K562 (cell line): ENCODE measurements around the gene SIRT7. TPM values are rescaled to one million over a fixed set of nuclear protein-coding genes. Genes with fewer than 3 reads are reported as not detected.

Experiments used
- ATAC-seq: fragments of 200-7000 bp; cut with Tn5 transposase; 3 replicates; pipeline ENCODE4 v1.9.1; 2020; ENCODE audit warnings: moderate library complexity
- BruUV-seq: library from RNA; stranded (reverse); fragments of 400-500 nt; replicated peaks from 2 replicates; lab custom pipeline; 2021; lab: Mats Ljungman, UMichigan
- CTCF ChIA-PET: fragments of 300-600 bp; formaldehyde crosslinking; extraction: SDS; loops from one replicate; lab custom pipeline; 2021; ENCODE audit warnings: low intra/inter-chr PET ratio; lab: Yijun Ruan, JAX
- POLR2A ChIA-PET: fragments of 300-600, 350-650 bp; sonication (Branson Sonifier 250); formaldehyde crosslinking; extraction: SDS; loops from one replicate; lab custom pipeline; 2021; ENCODE audit warnings: antibody characterized with exemption, inconsistent platforms; lab: Yijun Ruan, JAX
- DNase-seq, 4 experiments: peaks; one replicate each; pipeline versions ENCODE4 v3.0.0 to v3.0.0-alpha.2; 2011 to 2018; ENCODE audit warnings: low spot score in 3 of 4, mixed read lengths in 3 of 4; ENCODE audit errors: extremely low read depth in 1 of 4
- FAIRE-seq: peaks from 2 replicates; lab custom pipeline; 2011; peaks lifted over from hg19 to GRCh38; lab: Jason Lieb, UNC
- H2AFZ ChIP-seq: 2 replicates; pipeline ENCODE4 v1.6.0; 2011; ENCODE audit warnings: low read depth, low read length, control low read depth, inconsistent platforms
- H3K27ac ChIP-seq: fragments of 200-600 bp; 3 replicates; pipeline ENCODE4 v1.8.0; 2011; ENCODE audit warnings: low read depth, mild to moderate bottlenecking, control low read depth, inconsistent platforms, low read length, moderate library complexity, mixed read lengths; ENCODE audit errors: extremely low read depth
- H3K27me3 ChIP-seq, 2 experiments: fragments of 300-600 bp in 1 of 2; 2 replicates in 1 of 2; 3 replicates in 1 of 2; pipeline versions ENCODE4 v1.6.0 to v1.8.0; 2011; ENCODE audit warnings: inconsistent platforms in 2 of 2, low read length in 2 of 2, mild to moderate bottlenecking in 1 of 2, mixed read lengths in 1 of 2, moderate library complexity in 1 of 2; ENCODE audit not compliant: control insufficient read depth in 2 of 2, insufficient read depth in 2 of 2
- H3K36me3 ChIP-seq: fragments of 300-600 bp; 3 replicates; pipeline ENCODE4 v1.8.0; 2011; ENCODE audit warnings: mild to moderate bottlenecking, low read length, inconsistent platforms; ENCODE audit not compliant: control insufficient read depth, insufficient read depth
- H3K4me1 ChIP-seq, 2 experiments: fragments of 200-600 bp in 1 of 2; replicated peaks in 1 of 2; 2 replicates in 1 of 2; 3 replicates in 1 of 2; pipeline versions ENCODE4 v1.5.1 to v1.8.0; 2011; ENCODE audit warnings: inconsistent platforms in 2 of 2, low read length in 2 of 2, mild to moderate bottlenecking in 1 of 2, mixed read lengths in 1 of 2, moderate library complexity in 1 of 2; ENCODE audit not compliant: control insufficient read depth in 2 of 2, insufficient read depth in 2 of 2
- H3K4me2 ChIP-seq: 2 replicates; pipeline ENCODE4 v1.6.1; 2011; ENCODE audit warnings: low read length, control low read depth, inconsistent platforms, mixed read lengths; ENCODE audit not compliant: insufficient read depth
- H3K4me3 ChIP-seq: fragments of 200-600 bp; sonication (generic), shearing (Covaris generic); 2 replicates; pipeline ENCODE4 v1.5.1; 2016; ENCODE audit warnings: control low read depth, inconsistent platforms
- H3K79me2 ChIP-seq: fragments of 200-600 bp; 3 replicates; pipeline ENCODE4 v1.8.0; 2011; ENCODE audit warnings: low read length, inconsistent platforms; ENCODE audit not compliant: control insufficient read depth, insufficient read depth
- H3K9ac ChIP-seq, 2 experiments: 2 replicates each; pipeline versions ENCODE4 v1.6.0 to v1.6.1; 2011; ENCODE audit warnings: low read depth in 2 of 2, low read length in 2 of 2, control low read depth in 1 of 2, inconsistent platforms in 1 of 2, mild to moderate bottlenecking in 1 of 2, mixed read lengths in 1 of 2; ENCODE audit not compliant: insufficient read depth in 1 of 2
- H3K9me1 ChIP-seq: one replicate; pipeline ENCODE4 v1.6.0; 2011; ENCODE audit warnings: inconsistent platforms, mild to moderate bottlenecking, low read length, moderate library complexity; ENCODE audit not compliant: control insufficient read depth, insufficient read depth
- H3K9me3 ChIP-seq: replicated peaks from 2 replicates; pipeline ENCODE4 v1.5.1; 2011; ENCODE audit warnings: low read depth, low read length, inconsistent platforms; ENCODE audit not compliant: control insufficient read depth, insufficient read depth
- H4K20me1 ChIP-seq: replicated peaks from 2 replicates; pipeline ENCODE4 v1.6.1; 2011; ENCODE audit warnings: low read length, inconsistent platforms, mixed read lengths; ENCODE audit not compliant: control insufficient read depth, insufficient read depth
- CBFA2T3 ChIP-seq: fragments of 450-650 bp; IDR thresholded peaks from 2 replicates; pipeline ENCODE4 v1.6.1; 2017
- PTRF ChIP-seq: fragments of 450-650 bp; IDR thresholded peaks from 2 replicates; pipeline ENCODE4 v1.6.1; 2016; ENCODE audit warnings: mild to moderate bottlenecking, missing genetic modification characterization, missing compliant biosample characterization
- RERE ChIP-seq: sonication (generic); formaldehyde crosslinking; IDR thresholded peaks from 2 replicates; pipeline ENCODE4 v1.8.0; 2023; ENCODE audit warnings: missing genetic modification reagents, mild to moderate bottlenecking, borderline replicate concordance
- VEZF1 ChIP-seq: fragments of 200-800 bp; sonication (Bioruptor generic); IDR thresholded peaks from 2 replicates; pipeline ENCODE4 v1.6.1; 2017; ENCODE audit warnings: missing genetic modification characterization, missing compliant biosample characterization
- ZBTB9 ChIP-seq: fragments of 450-650 bp; formaldehyde crosslinking; IDR thresholded peaks from 2 replicates; pipeline ENCODE4 v1.4.0; 2020; ENCODE audit warnings: mild to moderate bottlenecking, moderate library complexity
- WGBS: fragments of 100-300 bp; shearing (Covaris generic); methylation state at CpG from one replicate; pipeline ENCODE4 v1.1.6; 2016; ENCODE audit warnings: low coverage, mixed read lengths; ENCODE audit not compliant: insufficient coverage; ENCODE audit errors: missing lambda C conversion rate; 5-methylcytosine and 5-hydroxymethylcytosine counted together
- in situ Hi-C: fragments of 300-500 bp; cut with MboI; formaldehyde crosslinking; loops from 4 replicates; pipeline ENCODE4 v1.15.0; 2018; ENCODE audit warnings: inconsistent platforms, mixed read lengths
- intact Hi-C: fragments of 100-400 bp; cut with micrococcal nuclease; formaldehyde crosslinking; loops from 2 replicates; pipeline ENCODE4 v1.14.2; 2022
- polyA plus RNA-seq, 8 experiments: library from polyadenylated mRNA; depleted of rRNA in 4 of 8; stranded (reverse) in 5 of 8; unstranded in 3 of 8; fragments of >200 nt; fragmentation: Nextera tagmentation in 2 of 8; fragmentation: Illumina TruSeq in 1 of 8; extraction: Ambion mirVana in 2 of 8; extraction: Trizol in 1 of 8; gene quantifications; 2 replicates each; pipeline versions ENCODE4 v1.2.1 to v1.2.3, GENCODE V29; 2011 to 2014; ENCODE audit warnings: inconsistent platforms in 1 of 8, missing spikeins in 1 of 8
- total RNA-seq, 7 experiments: library from RNA; depleted of rRNA in 6 of 7; stranded (reverse); fragments of >200 nt in 6 of 7; fragmentation: Illumina TruSeq in 2 of 7; extraction: Trizol in 2 of 7; gene quantifications; 2 replicates each; pipeline versions ENCODE4 v1.2.1 to v1.2.3, GENCODE V29; 2011 to 2021; ENCODE audit warnings: low replicate concordance in 1 of 7

Gene SIRT7
- total and polyA plus RNA-seq, 9 of the 15 experiments (the other 6 are each of a cell fraction or from before 2014, with no cell fraction given), result 1.6 to 54.8 (median 20.3) TPM

- peak; percentile 41 for TF ChIP-seq CBFA2T3
- TF ChIP-seq VEZF1 (CRISPR knock-in tag), result 0 out of 2 replicates have a peak, but pooled peaks have one; percentile 25
- no peak for TF ChIP-seq PTRF (tag)
These were observed 48.6 kb upstream of the SIRT7 start (continued) for GRCh38 chr17:81966343-81967243.

GRCh38 chr17:81964081-81964849, 46.3 kb upstream of the SIRT7 start:
- Histone ChIP-seq H3K4me3 (no peak overlapping the region), H4K20me1 (no peaks in the 10 kb centered on the region), H3K4me1 (peaks cover 9 to 78% of the 10 kb centered on the region in 2 experiments), H3K4me2 (no peak overlapping the region), H3K36me3 (no peaks in the 10 kb centered on the region), H3K27me3 (no peaks in the 10 kb centered on the region), H3K9me1 (no peaks in the 10 kb centered on the region), H3K79me2 (peaks cover 7% of the 10 kb centered on the region; the same call in 2 of the 3 replicates), H2AFZ (no peak overlapping the region), H3K9me3 (no peaks in the 10 kb centered on the region), H3K27ac (no peak overlapping the region), H3K9ac (peak overlapping the region in 1 of 2 experiments; percentile 45; a peak in 1 of 4 replicates)
- intact Hi-C loops, result no loop called here
- no peak for FAIRE-seq
- WGBS, result 54% methylated on average over 22 of the region's 22 CpGs
- in situ Hi-C loops, result no loop called here
- ChIA-PET POLR2A (interaction anchor here (0.6 to 0.7 kb wide), 2 partner anchors 53 to 296 kb away, joined by 3 read pairs; partner anchors contain the start of gene PCYT2), CTCF (no interaction called here)
- TF ChIP-seq ZBTB9 (CRISPR knock-in tag), result no peak
- TF ChIP-seq RERE (CRISPR knock-in tag), result no peak
- ATAC-seq, result no peak
- DNase-seq, result no peak
- BruUV-seq, result no TSS peak
